Measurements from ENCODE around the gene CSNK1E.

DNA sequence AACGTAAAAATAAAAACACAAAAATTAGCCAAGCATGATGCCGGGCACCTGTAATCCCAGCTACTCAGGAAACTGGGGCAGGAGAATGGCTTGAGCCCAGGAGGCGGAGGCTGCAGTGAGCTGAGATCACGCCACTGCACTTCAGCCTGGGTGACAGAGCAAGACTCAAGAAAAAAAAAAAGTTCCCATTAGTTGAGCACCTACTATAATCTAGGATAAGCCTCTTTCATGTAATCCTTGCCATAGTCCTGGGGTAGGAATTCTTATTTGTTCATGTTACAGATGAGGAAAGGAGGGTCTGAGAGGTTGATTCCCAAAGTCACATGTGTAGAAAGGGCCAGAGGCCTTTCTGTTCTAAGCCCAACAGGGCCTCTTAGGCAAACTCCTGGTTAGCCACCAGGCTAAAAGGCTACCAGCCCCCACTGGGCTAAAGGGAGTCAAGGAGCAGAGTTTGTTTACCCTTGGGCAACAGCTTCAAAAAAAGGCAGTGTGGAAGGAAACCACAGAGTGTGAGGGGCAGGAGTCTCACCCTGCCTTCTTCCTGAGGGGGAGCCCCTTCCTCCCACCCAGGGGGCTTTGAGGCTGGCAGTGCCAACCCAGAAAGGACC, 21.6 kb upstream of the CSNK1E start:
- TF ChIP-seq SIN3A (IDR thresholded peaks at IDR 0.05; ENCODE audit: borderline replicate concordance, insufficient read depth, low read length) (no peak), TAF1 (IDR thresholded peaks at IDR 0.05; ENCODE audit: borderline replicate concordance, insufficient read depth, low read length) (no peak), FOXP2 (optimal IDR thresholded peaks at IDR 0.05; ENCODE audit: borderline replicate concordance, extremely low read depth, extremely low read length, insufficient read depth) (no peak), POLR2AphosphoS5 (IDR thresholded peaks at IDR 0.05; ENCODE audit: low read depth, low read length) (no peak)
- TF ChIP-seq, protein P1, sequence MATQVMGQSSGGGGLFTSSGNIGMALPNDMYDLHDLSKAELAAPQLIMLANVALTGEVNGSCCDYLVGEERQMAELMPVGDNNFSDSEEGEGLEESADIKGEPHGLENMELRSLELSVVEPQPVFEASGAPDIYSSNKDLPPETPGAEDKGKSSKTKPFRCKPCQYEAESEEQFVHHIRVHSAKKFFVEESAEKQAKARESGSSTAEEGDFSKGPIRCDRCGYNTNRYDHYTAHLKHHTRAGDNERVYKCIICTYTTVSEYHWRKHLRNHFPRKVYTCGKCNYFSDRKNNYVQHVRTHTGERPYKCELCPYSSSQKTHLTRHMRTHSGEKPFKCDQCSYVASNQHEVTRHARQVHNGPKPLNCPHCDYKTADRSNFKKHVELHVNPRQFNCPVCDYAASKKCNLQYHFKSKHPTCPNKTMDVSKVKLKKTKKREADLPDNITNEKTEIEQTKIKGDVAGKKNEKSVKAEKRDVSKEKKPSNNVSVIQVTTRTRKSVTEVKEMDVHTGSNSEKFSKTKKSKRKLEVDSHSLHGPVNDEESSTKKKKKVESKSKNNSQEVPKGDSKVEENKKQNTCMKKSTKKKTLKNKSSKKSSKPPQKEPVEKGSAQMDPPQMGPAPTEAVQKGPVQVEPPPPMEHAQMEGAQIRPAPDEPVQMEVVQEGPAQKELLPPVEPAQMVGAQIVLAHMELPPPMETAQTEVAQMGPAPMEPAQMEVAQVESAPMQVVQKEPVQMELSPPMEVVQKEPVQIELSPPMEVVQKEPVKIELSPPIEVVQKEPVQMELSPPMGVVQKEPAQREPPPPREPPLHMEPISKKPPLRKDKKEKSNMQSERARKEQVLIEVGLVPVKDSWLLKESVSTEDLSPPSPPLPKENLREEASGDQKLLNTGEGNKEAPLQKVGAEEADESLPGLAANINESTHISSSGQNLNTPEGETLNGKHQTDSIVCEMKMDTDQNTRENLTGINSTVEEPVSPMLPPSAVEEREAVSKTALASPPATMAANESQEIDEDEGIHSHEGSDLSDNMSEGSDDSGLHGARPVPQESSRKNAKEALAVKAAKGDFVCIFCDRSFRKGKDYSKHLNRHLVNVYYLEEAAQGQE (IDR thresholded peaks at IDR 0.05; ENCODE audit: insufficient read depth in 1 of 2, low read depth in 2 of 2, low read length in 2 of 2): no peak

Measured in PFSK-1 (cell line).